K562 (cell line): ENCODE measurements around the gene DPP9. TPM values are rescaled to one million over a fixed set of nuclear protein-coding genes. Genes with fewer than 3 reads are reported as not detected.

Experiments used
- BHLHE40 ChIP-seq: IDR thresholded peaks from 2 replicates; pipeline ENCODE4 v1.6.1; 2011; ENCODE audit warnings: low read length, improper control_type of control experiment
- CEBPB ChIP-seq: fragments of 450-650 bp; IDR thresholded peaks from 2 replicates; pipeline ENCODE4 v1.6.1; 2016; ENCODE audit warnings: missing genetic modification characterization, missing compliant biosample characterization
- FOSL1 ChIP-seq: fragments of 200-800 bp; sonication (Bioruptor generic); conservative IDR thresholded peaks from 2 replicates; pipeline ENCODE4 v1.6.1; 2016; ENCODE audit warnings: missing genetic modification characterization, missing compliant biosample characterization
- HDAC2 ChIP-seq: fragments of 450-650 bp; IDR thresholded peaks from 2 replicates; pipeline ENCODE4 v1.6.1; 2016; ENCODE audit warnings: mild to moderate bottlenecking
- HNRNPK ChIP-seq: fragments of 200-400 bp; formaldehyde crosslinking; IDR thresholded peaks from one replicate; pipeline ENCODE4 v1.6.1; 2018; ENCODE audit warnings: mild to moderate bottlenecking, low read depth, low read length; ENCODE audit not compliant: poor library complexity, severe bottlenecking
- MEIS2 ChIP-seq: fragments of 450-650 bp; IDR thresholded peaks from 2 replicates; pipeline ENCODE4 v1.6.1; 2014; ENCODE audit warnings: mild to moderate bottlenecking; ENCODE audit not compliant: partially characterized antibody
- NFIC ChIP-seq: fragments of 450-650 bp; IDR thresholded peaks from 2 replicates; pipeline ENCODE4 v1.6.1; 2017; ENCODE audit warnings: mild to moderate bottlenecking, inconsistent platforms
- NFXL1 ChIP-seq: fragments of 450-650 bp; formaldehyde crosslinking; IDR thresholded peaks from 2 replicates; pipeline ENCODE4 v1.4.0; 2021; ENCODE audit warnings: mild to moderate bottlenecking
- RAD51 ChIP-seq: fragments of 450-650 bp; IDR thresholded peaks from 2 replicates; pipeline ENCODE4 v1.7.1; 2016; ENCODE audit warnings: low read depth, mild to moderate bottlenecking, borderline replicate concordance
- ZNF121 ChIP-seq: sonication (generic); formaldehyde crosslinking; conservative IDR thresholded peaks from 2 replicates; pipeline ENCODE4 v1.8.0; 2022; ENCODE audit warnings: missing genetic modification reagents
- ZNF24 ChIP-seq: fragments of 450-650 bp; IDR thresholded peaks from 2 replicates; pipeline ENCODE4 v1.6.1; 2016
- ZNF311 ChIP-seq: fragments of 250-450 bp; sonication (Bioruptor Pico); IDR thresholded peaks from 2 replicates; pipeline ENCODE4 v1.4.0; 2020; ENCODE audit warnings: mild to moderate bottlenecking, moderate library complexity
- ZNF408 ChIP-seq: fragments of 250-450 bp; sonication (Bioruptor Pico); IDR thresholded peaks from 2 replicates; pipeline ENCODE4 v1.4.0; 2020; ENCODE audit warnings: low read depth, mild to moderate bottlenecking, moderate library complexity
- ZNF77 ChIP-seq: fragments of 250-450 bp; sonication (Bioruptor Pico); IDR thresholded peaks from 2 replicates; pipeline ENCODE4 v1.5.0; 2020
- ZNF785 ChIP-seq: fragments of 250-450 bp; sonication (Bioruptor Pico); IDR thresholded peaks from 2 replicates; pipeline ENCODE4 v1.4.0; 2020; ENCODE audit warnings: mild to moderate bottlenecking
- polyA plus RNA-seq, 8 experiments: library from polyadenylated mRNA; depleted of rRNA in 4 of 8; stranded (reverse) in 5 of 8; unstranded in 3 of 8; fragments of >200 nt; fragmentation: Nextera tagmentation in 2 of 8; fragmentation: Illumina TruSeq in 1 of 8; extraction: Ambion mirVana in 2 of 8; extraction: Trizol in 1 of 8; gene quantifications; 2 replicates each; pipeline versions ENCODE4 v1.2.1 to v1.2.3, GENCODE V29; 2011 to 2014; ENCODE audit warnings: inconsistent platforms in 1 of 8, missing spikeins in 1 of 8
- total RNA-seq, 7 experiments: library from RNA; depleted of rRNA in 6 of 7; stranded (reverse); fragments of >200 nt in 6 of 7; fragmentation: Illumina TruSeq in 2 of 7; extraction: Trizol in 2 of 7; gene quantifications; 2 replicates each; pipeline versions ENCODE4 v1.2.1 to v1.2.3, GENCODE V29; 2011 to 2021; ENCODE audit warnings: low replicate concordance in 1 of 7
- TF ChIP-seq, protein P1 (sequence below), 2 experiments: fragments of 450-650 bp in 1 of 2; sonication (generic) in 1 of 2; formaldehyde crosslinking in 1 of 2; IDR thresholded peaks; 2 replicates each; pipeline versions ENCODE4 v1.7.1 to v1.9.0; 2016 to 2022; ENCODE audit warnings: inconsistent platforms in 1 of 2, mild to moderate bottlenecking in 1 of 2, missing genetic modification reagents in 1 of 2
- TF ChIP-seq, protein P2 (sequence below): sonication (generic); formaldehyde crosslinking; IDR thresholded peaks from 2 replicates; pipeline ENCODE4 v1.9.0; 2022; ENCODE audit warnings: mild to moderate bottlenecking, missing genetic modification reagents

The DPP9 gene
- total and polyA plus RNA-seq, 9 of the 15 experiments (the other 6 are each of a cell fraction or from before 2014, with no cell fraction given) = 0.90 to 66.7 (median 24.5) TPM

DNA sequence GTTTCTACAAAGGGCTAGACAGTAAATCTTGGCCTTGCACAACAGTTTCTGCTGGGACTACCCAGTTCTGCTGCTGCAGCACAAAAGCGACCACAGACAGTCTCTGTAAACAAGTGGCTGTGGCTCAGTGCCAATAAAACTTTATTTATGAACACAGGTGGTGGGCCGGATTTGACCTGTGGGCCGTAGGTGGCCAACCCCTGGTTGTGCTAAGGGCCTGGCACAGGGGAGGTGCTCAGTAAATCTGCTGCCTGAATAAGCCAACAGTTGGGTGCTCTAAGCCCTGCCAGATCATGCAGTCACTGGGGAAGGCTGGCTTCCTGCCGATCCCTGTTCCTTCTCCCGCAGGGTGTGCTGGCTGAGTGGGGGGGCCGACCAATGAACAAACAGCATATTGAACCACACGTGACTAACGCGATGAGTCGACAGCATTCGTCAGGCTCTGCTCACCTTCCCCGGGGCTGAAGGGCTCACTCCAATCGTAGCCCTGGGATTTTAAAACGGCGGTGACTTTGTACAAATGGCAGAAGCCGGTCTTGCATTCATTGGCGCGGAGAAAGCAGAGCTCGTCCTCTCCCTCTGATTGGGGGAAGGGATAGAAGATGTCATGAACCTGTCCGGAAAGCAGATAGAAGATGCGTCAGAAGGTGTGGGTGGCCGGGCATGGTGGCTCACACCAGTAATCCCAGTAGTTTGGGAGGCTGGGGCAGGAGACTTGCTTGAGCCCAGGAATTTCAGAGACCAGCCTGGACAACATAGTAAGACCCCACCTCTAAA, 29.2 kb downstream of the DPP9 start (continued):
- TF ChIP-seq, protein P1, sequence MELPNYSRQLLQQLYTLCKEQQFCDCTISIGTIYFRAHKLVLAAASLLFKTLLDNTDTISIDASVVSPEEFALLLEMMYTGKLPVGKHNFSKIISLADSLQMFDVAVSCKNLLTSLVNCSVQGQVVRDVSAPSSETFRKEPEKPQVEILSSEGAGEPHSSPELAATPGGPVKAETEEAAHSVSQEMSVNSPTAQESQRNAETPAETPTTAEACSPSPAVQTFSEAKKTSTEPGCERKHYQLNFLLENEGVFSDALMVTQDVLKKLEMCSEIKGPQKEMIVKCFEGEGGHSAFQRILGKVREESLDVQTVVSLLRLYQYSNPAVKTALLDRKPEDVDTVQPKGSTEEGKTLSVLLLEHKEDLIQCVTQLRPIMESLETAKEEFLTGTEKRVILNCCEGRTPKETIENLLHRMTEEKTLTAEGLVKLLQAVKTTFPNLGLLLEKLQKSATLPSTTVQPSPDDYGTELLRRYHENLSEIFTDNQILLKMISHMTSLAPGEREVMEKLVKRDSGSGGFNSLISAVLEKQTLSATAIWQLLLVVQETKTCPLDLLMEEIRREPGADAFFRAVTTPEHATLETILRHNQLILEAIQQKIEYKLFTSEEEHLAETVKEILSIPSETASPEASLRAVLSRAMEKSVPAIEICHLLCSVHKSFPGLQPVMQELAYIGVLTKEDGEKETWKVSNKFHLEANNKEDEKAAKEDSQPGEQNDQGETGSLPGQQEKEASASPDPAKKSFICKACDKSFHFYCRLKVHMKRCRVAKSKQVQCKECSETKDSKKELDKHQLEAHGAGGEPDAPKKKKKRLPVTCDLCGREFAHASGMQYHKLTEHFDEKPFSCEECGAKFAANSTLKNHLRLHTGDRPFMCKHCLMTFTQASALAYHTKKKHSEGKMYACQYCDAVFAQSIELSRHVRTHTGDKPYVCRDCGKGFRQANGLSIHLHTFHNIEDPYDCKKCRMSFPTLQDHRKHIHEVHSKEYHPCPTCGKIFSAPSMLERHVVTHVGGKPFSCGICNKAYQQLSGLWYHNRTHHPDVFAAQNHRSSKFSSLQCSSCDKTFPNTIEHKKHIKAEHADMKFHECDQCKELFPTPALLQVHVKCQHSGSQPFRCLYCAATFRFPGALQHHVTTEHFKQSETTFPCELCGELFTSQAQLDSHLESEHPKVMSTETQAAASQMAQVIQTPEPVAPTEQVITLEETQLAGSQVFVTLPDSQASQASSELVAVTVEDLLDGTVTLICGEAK (IDR thresholded peaks at IDR 0.05) = peak; percentile 90
- TF ChIP-seq, protein P1 (CRISPR knock-in tag; IDR thresholded peaks at IDR 0.05) = peak; percentile 81
- TF ChIP-seq BHLHE40 (peak; percentile 44), NFXL1 (CRISPR knock-in tag) (no peak), ZNF77 (CRISPR knock-in tag) (no peak), ZNF24 (no peak), CEBPB (tag) (no peak), RAD51 (peak; percentile 44; the same call in 1 of the 2 replicates), FOSL1 (peak; percentile 67), MEIS2 (no peak), ZNF785 (CRISPR knock-in tag) (no peak), ZNF121 (peak; percentile 65; the same call in 1 of the 2 replicates), NFIC (peak; percentile 74), ZNF408 (CRISPR knock-in tag) (no peak), HNRNPK (no peak), HDAC2 (no peak), ZNF311 (CRISPR knock-in tag) (no peak)
- TF ChIP-seq, protein P2, sequence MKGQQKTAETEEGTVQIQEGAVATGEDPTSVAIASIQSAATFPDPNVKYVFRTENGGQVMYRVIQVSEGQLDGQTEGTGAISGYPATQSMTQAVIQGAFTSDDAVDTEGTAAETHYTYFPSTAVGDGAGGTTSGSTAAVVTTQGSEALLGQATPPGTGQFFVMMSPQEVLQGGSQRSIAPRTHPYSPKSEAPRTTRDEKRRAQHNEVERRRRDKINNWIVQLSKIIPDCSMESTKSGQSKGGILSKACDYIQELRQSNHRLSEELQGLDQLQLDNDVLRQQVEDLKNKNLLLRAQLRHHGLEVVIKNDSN (CRISPR knock-in tag) = peak; percentile 71
